ENCODE measurements around the gene ARHGAP6.

GRCh38 chrX:11371106-11371505 lies 294.6 kb downstream of the ARHGAP6 start:
- TF ChIP-seq CTCF (IDR thresholded peaks at IDR 0.05): no peak
- no peak for TF ChIP-seq POLR2A (IDR thresholded peaks at IDR 0.05)

All from lower leg skin (tissue), 3 donors.